Peyer's patch (tissue), 4 donors: Measurements from ENCODE around the gene PACSIN2. TPM values are rescaled to one million over a fixed set of nuclear protein-coding genes. Genes with fewer than 3 reads are reported as not detected.

Experiments
- DNase-seq, 3 donors: peaks; one replicate each; pipeline ENCODE4 v3.0.0-alpha.2; 2017 to 2019
- H3K27ac ChIP-seq, 4 donors: fragments of 200-600 bp; sonication (generic); one replicate each; pipeline ENCODE4 v1.5.1; 2016 to 2019
- H3K27me3 ChIP-seq, 2 donors: fragments of 200-600 bp; sonication (generic); one replicate each; pipeline ENCODE4 v1.5.1; 2019
- H3K36me3 ChIP-seq, 3 donors: fragments of 200-600 bp; sonication (generic); one replicate each; pipeline ENCODE4 v1.5.1; 2016 to 2019
- H3K4me1 ChIP-seq, 4 donors: fragments of 200-600 bp; sonication (generic); one replicate each; pipeline ENCODE4 v1.5.1; 2016 to 2019
- H3K4me3 ChIP-seq, 4 donors: fragments of 200-600 bp; sonication (generic); 1 replicate in 3 of 4; 2 replicates in 1 of 4; pipeline ENCODE4 v1.5.1; 2016 to 2019; ENCODE audit warnings: mild to moderate bottlenecking in 1 of 4
- H3K9me3 ChIP-seq, 4 donors: fragments of 200-600 bp; sonication (generic); one replicate each; pipeline ENCODE4 v1.5.1; 2016 to 2019; ENCODE audit warnings: mild to moderate bottlenecking in 1 of 4
- POLR2A ChIP-seq, 2 donors: fragments of 450-650 bp; IDR thresholded peaks; one replicate each; pipeline ENCODE4 v1.5.1; 2017; ENCODE audit warnings: antibody characterized with exemption in 2 of 2, mild to moderate bottlenecking in 2 of 2, moderate library complexity in 2 of 2
- total RNA-seq, 4 donors: library from RNA; depleted of rRNA; stranded (reverse); fragments of >200 nt; gene quantifications; one replicate each; pipeline ENCODE4 v1.1.0, GENCODE V29; 2016
- TF ChIP-seq, protein P1 (sequence below), 6 experiments: fragments of 450-650 bp in 4 of 6; fragments of 200-600 bp in 2 of 6; sonication (generic) in 1 of 6; IDR thresholded peaks; one replicate each; pipeline ENCODE4 v1.5.1; 2017 to 2019; ENCODE audit warnings: antibody characterized with exemption in 6 of 6, mild to moderate bottlenecking in 3 of 6, moderate library complexity in 1 of 6

The PACSIN2 gene
- total RNA-seq, 4 donors from 2014 or later, result 58.0 to 149 (median 110) TPM

DNA sequence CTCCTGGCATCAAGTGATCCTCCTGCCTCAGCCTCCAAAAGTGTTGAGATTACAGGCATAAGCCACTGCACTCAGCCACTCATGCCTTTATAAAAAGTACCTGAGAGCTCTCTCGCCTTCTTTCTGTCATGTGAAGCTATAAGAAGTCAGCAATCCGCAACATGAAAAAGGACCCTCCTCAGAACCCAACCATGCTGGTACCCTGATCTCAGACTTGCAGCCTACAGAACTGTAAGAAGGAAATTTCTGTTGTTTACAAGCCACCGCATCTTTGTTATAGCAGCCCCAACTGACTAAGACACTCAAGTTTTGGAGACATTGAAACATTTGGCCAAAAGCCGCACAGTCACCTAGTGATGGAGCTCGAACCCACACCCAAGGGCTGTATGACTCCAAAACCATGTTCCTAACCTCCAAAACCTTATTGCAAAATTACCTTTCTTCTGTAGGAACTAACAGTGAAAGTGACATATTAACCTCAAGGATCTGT, 8.9 kb downstream of the PACSIN2 start:
- TF ChIP-seq, protein P1, sequence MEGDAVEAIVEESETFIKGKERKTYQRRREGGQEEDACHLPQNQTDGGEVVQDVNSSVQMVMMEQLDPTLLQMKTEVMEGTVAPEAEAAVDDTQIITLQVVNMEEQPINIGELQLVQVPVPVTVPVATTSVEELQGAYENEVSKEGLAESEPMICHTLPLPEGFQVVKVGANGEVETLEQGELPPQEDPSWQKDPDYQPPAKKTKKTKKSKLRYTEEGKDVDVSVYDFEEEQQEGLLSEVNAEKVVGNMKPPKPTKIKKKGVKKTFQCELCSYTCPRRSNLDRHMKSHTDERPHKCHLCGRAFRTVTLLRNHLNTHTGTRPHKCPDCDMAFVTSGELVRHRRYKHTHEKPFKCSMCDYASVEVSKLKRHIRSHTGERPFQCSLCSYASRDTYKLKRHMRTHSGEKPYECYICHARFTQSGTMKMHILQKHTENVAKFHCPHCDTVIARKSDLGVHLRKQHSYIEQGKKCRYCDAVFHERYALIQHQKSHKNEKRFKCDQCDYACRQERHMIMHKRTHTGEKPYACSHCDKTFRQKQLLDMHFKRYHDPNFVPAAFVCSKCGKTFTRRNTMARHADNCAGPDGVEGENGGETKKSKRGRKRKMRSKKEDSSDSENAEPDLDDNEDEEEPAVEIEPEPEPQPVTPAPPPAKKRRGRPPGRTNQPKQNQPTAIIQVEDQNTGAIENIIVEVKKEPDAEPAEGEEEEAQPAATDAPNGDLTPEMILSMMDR (IDR thresholded peaks at IDR 0.05), result no peak
- TF ChIP-seq POLR2A (IDR thresholded peaks at IDR 0.05), result no peak

GRCh38 chr22:43005106-43005505, 9.8 kb downstream of the PACSIN2 start:
- DNase-seq, result no peak
- TF ChIP-seq, protein P1 (IDR thresholded peaks at IDR 0.05), result no peak
- no peak for TF ChIP-seq POLR2A (IDR thresholded peaks at IDR 0.05)
- Histone ChIP-seq H3K36me3 (no peaks in the 10 kb centered on the region), H3K27me3 (no peaks in the 10 kb centered on the region), H3K4me1 (peaks cover 5 to 90% (median 14%) of the 10 kb centered on the region in 4 donors), H3K9me3 (no peaks in the 10 kb centered on the region), H3K27ac (peak overlapping the region in 2 of 4 donors; percentile 36 to 63), H3K4me3 (no peak overlapping the region)

More for the DNA sequence above, 8.9 kb downstream of the PACSIN2 start:
- Histone ChIP-seq H3K36me3 (no peaks in the 10 kb centered on the region), H3K27ac (no peak overlapping the region), H3K27me3 (no peaks in the 10 kb centered on the region), H3K9me3 (no peaks in the 10 kb centered on the region), H3K4me3 (no peak overlapping the region), H3K4me1 (peaks cover 5 to 85% (median 14%) of the 10 kb centered on the region in 4 donors)
- DNase-seq, result no peak

DNA sequence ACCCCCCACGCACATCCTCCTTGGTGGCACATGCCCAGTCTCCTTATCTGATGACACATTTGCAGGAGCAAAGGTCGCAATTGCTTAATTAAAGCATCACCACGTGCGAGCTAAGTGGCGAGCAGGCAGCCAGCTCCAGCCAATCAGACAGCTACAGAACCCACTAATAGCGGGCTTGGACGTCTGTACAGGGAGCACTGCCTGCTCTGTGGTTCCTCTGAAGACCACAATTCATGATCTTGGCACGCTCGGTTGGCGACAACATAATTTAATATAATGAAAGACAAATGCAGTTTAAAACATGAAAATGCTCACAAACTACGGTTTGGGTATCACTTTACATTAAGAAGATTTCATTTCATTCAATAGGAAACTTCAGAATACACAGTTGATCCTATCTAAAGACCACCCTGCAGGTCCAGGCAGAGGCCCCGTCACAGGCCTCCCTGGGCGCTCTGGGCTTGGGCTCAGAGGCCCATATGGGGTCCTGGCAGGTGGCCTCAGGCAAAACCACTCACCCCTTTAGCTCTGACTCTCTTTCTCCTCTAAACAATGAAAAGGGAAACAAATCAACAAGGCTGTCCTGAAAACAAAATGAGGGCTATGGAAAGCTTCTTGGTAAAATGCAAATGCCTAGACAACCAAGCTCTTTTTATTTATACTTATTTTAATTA, 10.4 kb downstream of the PACSIN2 start:
- Histone ChIP-seq H3K36me3 (no peaks in the 10 kb centered on the region), H3K4me3 (no peak overlapping the region), H3K4me1 (peaks cover 5 to 88% (median 14%) of the 10 kb centered on the region in 4 donors), H3K27ac (peak overlapping the region in 3 of 4 donors; percentile 25 to 88 (median 63)), H3K27me3 (no peaks in the 10 kb centered on the region), H3K9me3 (no peaks in the 10 kb centered on the region)
- peak in 2 of 3 donors; percentile 73 to 87 for DNase-seq
- TF ChIP-seq, protein P1 (IDR thresholded peaks at IDR 0.05), result no peak
- no peak for TF ChIP-seq POLR2A (IDR thresholded peaks at IDR 0.05)

GRCh38 chr22:43002202-43002586, 12.8 kb downstream of the PACSIN2 start:
- DNase-seq, result no peak
- Histone ChIP-seq H3K4me1 (peaks cover 0 to 79% (median 14%) of the 10 kb centered on the region in 4 donors), H3K27ac (peak overlapping the region in 2 of 4 donors; percentile 14 to 63)

GRCh38 chr22:43001271-43002201, 13.4 kb downstream of the PACSIN2 start:
- DNase-seq, result no peak
- no peaks in the 10 kb centered on the region for H3K27me3 ChIP-seq
- H3K9me3 ChIP-seq, result no peaks in the 10 kb centered on the region
- H3K36me3 ChIP-seq, result no peaks in the 10 kb centered on the region
- peak overlapping the region in 2 of 4 donors; percentile 14 to 63 for H3K27ac ChIP-seq
- no peak for TF ChIP-seq POLR2A (IDR thresholded peaks at IDR 0.05)
- TF ChIP-seq, protein P1 (IDR thresholded peaks at IDR 0.05), result no peak
- H3K4me1 ChIP-seq, result peaks cover 0 to 79% (median 14%) of the 10 kb centered on the region in 4 donors
- H3K4me3 ChIP-seq, result no peak overlapping the region

More at GRCh38 chr22:43002202-43002586, 12.8 kb downstream of the PACSIN2 start:
- Histone ChIP-seq H3K9me3 (no peaks in the 10 kb centered on the region), H3K4me3 (no peak overlapping the region), H3K36me3 (no peaks in the 10 kb centered on the region), H3K27me3 (no peaks in the 10 kb centered on the region)
- no peak for TF ChIP-seq POLR2A (IDR thresholded peaks at IDR 0.05)
- TF ChIP-seq, protein P1 (IDR thresholded peaks at IDR 0.05), result no peak
